ENCODE measurements around the gene UHRF1.
"Not testable (repeated sequence)": the region's sequence is repeated elsewhere in the genome, so short reads cannot be mapped to it uniquely, and the experiment has no call there.

Gene UHRF1

GRCh38 chr19:4935444-4935843 is 26.1 kb downstream of the UHRF1 start:
- DNase-seq (ENCODE audit: low spot score), result no peak

GRCh38 chr19:4937060-4937459 is 27.8 kb downstream of the UHRF1 start:
- DNase-seq (ENCODE audit: low spot score), result no peak

GRCh38 chr19:4938461-4938860 is 29.2 kb downstream of the UHRF1 start:
- DNase-seq (ENCODE audit: low spot score), result not testable (repeated sequence)

- DNase-seq (ENCODE audit: low spot score), result no peak
Observed at GRCh38 chr19:4939466-4939865, 30.2 kb downstream of the UHRF1 start.

- DNase-seq (ENCODE audit: low spot score), result not testable (repeated sequence)
Observed at GRCh38 chr19:4941638-4942169, 32.4 kb downstream of the UHRF1 start.

GRCh38 chr19:4950650-4951049 is 41.3 kb downstream of the UHRF1 start:
- DNase-seq (ENCODE audit: low spot score), result not testable (repeated sequence)

- no peak for DNase-seq (ENCODE audit: low spot score)
Observed at GRCh38 chr19:4951656-4952055, 42.4 kb downstream of the UHRF1 start.

GRCh38 chr19:4952945-4953344 is 43.6 kb downstream of the UHRF1 start:
- DNase-seq (ENCODE audit: low spot score), result no peak

- not testable (repeated sequence) for DNase-seq (ENCODE audit: low spot score)
Observed at GRCh38 chr19:4954320-4955149, 45.2 kb downstream of the UHRF1 start.

GRCh38 chr19:4955274-4955673 is 46.0 kb downstream of the UHRF1 start:
- DNase-seq (ENCODE audit: low spot score), result no peak

GRCh38 chr19:4957981-4958380 is 48.7 kb downstream of the UHRF1 start:
- DNase-seq (ENCODE audit: low spot score), result no peak

GRCh38 chr19:4962085-4962619 is 52.9 kb downstream of the UHRF1 start:
- no peak for DNase-seq (ENCODE audit: low spot score)

GRCh38 chr19:4965061-4965460 is 55.8 kb downstream of the UHRF1 start:
- DNase-seq (ENCODE audit: low spot score), result no peak

GRCh38 chr19:4966591-4966990 is 57.3 kb downstream of the UHRF1 start:
- DNase-seq (ENCODE audit: low spot score), result no peak

GRCh38 chr19:4967738-4968461 is 58.6 kb downstream of the UHRF1 start:
- no peak for DNase-seq (ENCODE audit: low spot score)

- peak; percentile 97 for DNase-seq (ENCODE audit: low spot score)
Observed at GRCh38 chr19:4968462-4969291, 59.4 kb downstream of the UHRF1 start, which contains the start of gene KDM4B. KDM4B (plus strand) TSS chr19:4969113; CDS start chr19:5032891, 63,778 bp downstream.

- no peak for DNase-seq (ENCODE audit: low spot score)
Observed at GRCh38 chr19:4969292-4969771, 60.0 kb downstream of the UHRF1 start.

- peak; percentile 13 for DNase-seq (ENCODE audit: low spot score)
Observed at GRCh38 chr19:4969772-4970531, 60.7 kb downstream of the UHRF1 start.

GRCh38 chr19:4970558-4971423 is 61.5 kb downstream of the UHRF1 start:
- peak; percentile 12 for DNase-seq (ENCODE audit: low spot score)

GRCh38 chr19:4971424-4971793 is 62.1 kb downstream of the UHRF1 start:
- peak; percentile 38 for DNase-seq (ENCODE audit: low spot score)

Data from LoVo (cell line).